PC-3 (cell line): ENCODE results near the gene KRTAP10-5.

Experiments
- CTCF ChIP-seq: fragments of 300-600 bp; sonication (generic); conservative IDR thresholded peaks from 2 replicates; pipeline ENCODE4 v1.5.1; 2017; ENCODE audit warnings: antibody characterized with exemption, low read depth, mild to moderate bottlenecking, low read length
- EZH2 ChIP-seq: fragments of 300-600 bp; sonication (generic); IDR thresholded peaks from one replicate; pipeline ENCODE4 v1.6.1; 2017; ENCODE audit warnings: antibody characterized with exemption, mild to moderate bottlenecking, low read length; ENCODE audit not compliant: unreplicated experiment
- EZH2phosphoT487 ChIP-seq: fragments of 300-600 bp; sonication (generic); IDR thresholded peaks from 2 replicates; pipeline ENCODE4 v1.6.1; 2018; ENCODE audit warnings: mild to moderate bottlenecking, antibody characterized with exemption, low read length, borderline replicate concordance

- TF ChIP-seq CTCF (no peak), EZH2phosphoT487 (no peak), EZH2 (no peak)
Measured at GRCh38 chr21:44596068-44596725, 15.8 kb upstream of the KRTAP10-5 start.
